ENCODE data around the gene XRCC4.

XRCC4 gene

GRCh38 chr5:83387041-83387440 is 309.7 kb downstream of the XRCC4 start:
- DNase-seq (ENCODE audit: low read depth), result no peak

- no peak for DNase-seq (ENCODE audit: low read depth)
These were observed 311.3 kb downstream of the XRCC4 start for GRCh38 chr5:83388608-83389007.

- no peak for DNase-seq (ENCODE audit: low read depth)
These were observed 315.6 kb downstream of the XRCC4 start for GRCh38 chr5:83392766-83393503.

GRCh38 chr5:83393504-83393866 is 316.1 kb downstream of the XRCC4 start:
- no peak for DNase-seq (ENCODE audit: low read depth)

GRCh38 chr5:83394190-83394589 is 316.8 kb downstream of the XRCC4 start:
- no peak for DNase-seq (ENCODE audit: low read depth)

- DNase-seq (ENCODE audit: low read depth), result no peak
These were observed 319.3 kb downstream of the XRCC4 start for GRCh38 chr5:83396662-83397061.

GRCh38 chr5:83397658-83398057 is 320.3 kb downstream of the XRCC4 start:
- DNase-seq (ENCODE audit: low read depth), result no peak

- no peak for DNase-seq (ENCODE audit: low read depth)
These were observed 322.9 kb downstream of the XRCC4 start for GRCh38 chr5:83400241-83400640.

GRCh38 chr5:83400701-83401100 is 323.4 kb downstream of the XRCC4 start:
- no peak for DNase-seq (ENCODE audit: low read depth)

- DNase-seq (ENCODE audit: low read depth), result no peak
These were observed 323.9 kb downstream of the XRCC4 start for GRCh38 chr5:83401122-83401731.

- DNase-seq (ENCODE audit: low read depth), result no peak
These were observed 324.4 kb downstream of the XRCC4 start for GRCh38 chr5:83401775-83402174.
